HG02588 (cell line): ENCODE data around the gene MED20.
A peak's percentile ranks its signal among the peaks of the same experiment; 100 is the strongest.

Experiments
- ATAC-seq: cut with Tn5 transposase; IDR thresholded peaks from one replicate; pipeline ENCODE4 v1.9.1; 2021; ENCODE audit warnings: mild to moderate bottlenecking, moderate library complexity; ENCODE audit not compliant: unreplicated experiment

Gene MED20

DNA sequence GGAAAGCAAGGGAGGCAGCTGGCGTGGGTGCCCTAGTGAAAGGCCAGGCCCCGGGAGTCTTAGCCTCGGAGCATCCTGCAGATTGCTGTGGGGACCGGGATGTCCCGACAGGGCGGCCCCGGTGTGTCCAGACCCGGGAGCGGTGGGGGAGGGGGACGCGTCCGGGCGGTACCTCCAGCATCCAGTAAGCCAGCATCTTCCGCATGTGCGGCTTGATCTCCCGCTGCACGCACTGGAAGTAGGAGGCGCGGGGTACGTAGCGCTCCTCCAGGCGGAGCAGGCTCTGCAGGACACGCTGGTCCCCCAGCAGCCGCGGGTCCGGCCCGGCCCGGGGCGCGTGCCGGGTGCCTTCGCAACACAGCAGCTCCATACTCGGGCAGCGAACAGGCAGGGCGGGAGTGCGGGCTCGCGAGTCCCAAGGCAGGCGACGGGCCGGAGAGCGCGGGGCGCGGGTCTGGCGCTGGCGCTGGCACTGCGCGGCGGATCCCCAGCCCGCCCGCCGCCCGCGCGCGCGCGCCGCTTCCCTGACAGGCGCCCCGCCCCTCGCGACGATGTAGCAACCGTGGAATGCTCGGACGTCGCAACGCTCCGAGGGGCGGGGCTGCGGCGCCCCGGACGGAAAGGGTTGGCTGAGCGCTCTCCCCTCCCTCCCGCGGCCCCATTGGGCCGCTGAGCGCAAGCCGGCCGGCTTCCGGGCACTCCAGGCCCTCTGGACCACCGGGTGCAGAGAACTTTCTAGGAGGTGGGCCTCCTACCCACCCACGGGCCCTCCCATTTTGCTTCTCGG, 20.5 kb upstream of the MED20 start, which contains the start of gene CCND3:
Gene CCND3, minus strand, starts transcription at position 529 of the 787 bp plus-strand sequence. Its CDS starts 159 bp downstream, at position 370.
- peak; percentile 89 for ATAC-seq

DNA sequence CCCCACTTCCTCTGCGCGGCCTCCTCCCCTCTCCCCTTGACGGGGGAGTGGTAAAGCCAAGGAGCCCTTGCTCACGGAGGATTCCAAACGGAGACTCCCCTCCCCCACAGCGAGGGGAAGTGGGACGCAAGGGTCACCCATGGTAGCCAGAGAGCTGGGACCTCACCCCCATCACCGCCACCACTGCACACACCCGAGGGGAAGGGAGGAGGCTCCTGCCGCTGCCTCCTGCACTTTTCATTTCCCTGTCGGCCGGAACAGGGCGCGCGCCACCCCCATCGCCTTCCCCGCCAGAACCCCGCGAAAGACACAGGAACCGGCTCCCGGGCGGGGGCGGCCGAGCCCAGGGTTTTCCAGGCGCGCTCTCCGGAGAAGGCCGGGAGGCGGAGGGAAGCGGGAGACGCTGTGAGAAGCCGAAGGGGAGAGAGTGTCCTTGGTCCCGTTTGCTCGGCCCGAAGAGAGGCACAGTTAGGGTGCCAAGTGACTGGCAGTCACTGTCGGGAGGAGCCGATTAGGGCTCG, 19.9 kb upstream of the MED20 start:
- no peak for ATAC-seq

DNA sequence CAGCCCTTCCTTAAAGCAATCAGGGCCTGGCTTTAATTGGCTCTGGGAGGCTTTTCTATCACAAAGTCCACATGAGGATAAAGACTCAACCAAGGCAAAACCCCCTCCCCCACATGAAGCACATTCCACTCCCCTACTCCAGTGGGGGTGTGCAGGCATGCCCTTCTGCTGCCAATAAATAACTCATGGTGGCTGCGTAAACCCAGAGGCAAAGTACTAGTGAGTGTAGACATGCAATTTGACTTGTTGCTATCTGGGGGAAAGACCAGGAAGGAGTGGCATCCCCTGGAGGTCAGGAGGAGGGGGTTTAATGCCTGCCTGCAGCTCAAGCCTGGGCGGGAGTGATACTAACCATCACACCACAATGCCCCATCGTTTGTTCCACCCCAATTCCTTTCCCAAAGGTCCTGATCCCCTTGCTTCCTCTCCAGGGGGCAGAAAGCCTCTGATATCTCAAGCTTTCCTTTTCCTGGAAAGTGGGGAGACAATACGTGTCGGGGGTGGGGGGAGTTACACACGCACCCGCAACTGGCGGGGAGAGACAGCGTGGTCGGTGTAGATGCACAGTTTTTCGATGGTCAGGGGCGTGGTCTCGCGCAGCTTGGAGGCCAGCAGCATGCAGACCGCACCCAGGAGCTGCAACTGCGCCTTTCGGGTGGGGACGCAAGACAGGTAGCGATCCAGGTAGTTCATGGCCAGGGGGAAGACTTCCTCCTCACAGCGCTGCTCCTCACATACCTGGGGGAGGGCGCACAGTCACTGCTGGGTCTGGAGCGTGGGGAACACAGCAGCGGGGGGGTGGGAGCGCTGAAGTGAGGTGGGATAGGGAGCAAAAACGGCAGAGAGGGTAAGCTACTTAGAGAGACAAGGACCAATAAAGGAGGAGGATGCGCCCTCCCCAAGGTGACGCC, 19.2 kb upstream of the MED20 start:
- no peak for ATAC-seq

DNA sequence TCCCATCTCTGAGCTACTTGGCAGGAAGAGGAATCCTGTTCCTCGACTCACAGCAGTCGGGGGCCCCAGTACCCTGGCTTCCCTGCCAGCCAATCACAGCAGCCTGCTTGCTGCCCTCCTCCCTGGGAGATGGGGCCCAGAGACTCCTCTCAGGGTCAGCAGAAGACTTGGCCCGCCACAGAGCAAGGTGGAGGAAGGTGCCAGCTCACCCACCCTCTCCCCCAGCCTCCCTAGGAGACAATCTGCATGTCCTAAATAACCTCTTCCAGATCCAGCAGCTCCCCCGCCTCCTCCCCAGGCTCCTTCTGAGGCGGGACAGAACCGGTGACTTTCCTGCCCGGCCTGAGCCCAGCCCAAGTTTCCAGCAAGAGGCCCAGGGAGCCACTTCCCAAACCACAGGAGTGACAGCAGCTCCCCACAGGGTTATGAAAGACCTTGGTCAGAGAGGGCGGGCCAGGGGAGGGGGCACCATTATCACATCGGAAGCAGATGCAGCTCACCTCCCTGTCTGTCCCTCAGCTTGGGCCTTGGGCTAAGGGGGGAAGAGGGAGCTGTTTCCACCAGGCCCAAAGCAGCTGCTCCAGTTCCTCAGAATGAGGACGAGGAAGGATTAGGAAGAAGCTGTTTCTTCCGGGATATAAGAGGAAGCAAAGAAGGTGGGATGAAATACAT, 18.4 kb upstream of the MED20 start:
- no peak for ATAC-seq

DNA sequence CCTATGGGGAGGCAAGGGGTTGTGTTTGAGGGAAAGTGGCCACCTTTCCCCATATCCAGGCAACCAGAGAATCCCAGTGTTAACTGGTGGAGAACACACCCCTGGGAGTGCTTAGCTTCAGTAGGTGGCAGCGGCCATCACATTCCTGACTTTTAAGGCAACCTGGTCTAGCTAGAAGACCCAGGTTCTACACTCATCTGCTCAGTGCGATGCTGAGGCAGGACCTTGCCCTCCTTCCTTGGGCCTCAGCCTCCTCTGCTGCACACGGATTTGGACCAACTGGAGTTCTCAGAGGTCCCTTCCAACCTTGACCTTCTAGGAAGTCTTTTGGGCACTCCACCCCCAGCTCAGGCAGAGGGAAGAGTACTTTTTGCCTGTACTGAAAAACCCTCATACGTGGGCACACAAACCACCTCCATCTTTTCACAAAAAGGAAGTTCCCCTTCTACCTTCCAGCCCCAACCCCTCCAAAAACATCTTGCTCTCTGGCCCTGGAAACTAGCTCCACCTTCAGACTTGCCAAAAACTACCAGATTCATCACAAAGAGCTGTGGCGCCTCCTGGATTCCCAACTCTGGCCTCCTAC, 17.7 kb upstream of the MED20 start:
- ATAC-seq = no peak

DNA sequence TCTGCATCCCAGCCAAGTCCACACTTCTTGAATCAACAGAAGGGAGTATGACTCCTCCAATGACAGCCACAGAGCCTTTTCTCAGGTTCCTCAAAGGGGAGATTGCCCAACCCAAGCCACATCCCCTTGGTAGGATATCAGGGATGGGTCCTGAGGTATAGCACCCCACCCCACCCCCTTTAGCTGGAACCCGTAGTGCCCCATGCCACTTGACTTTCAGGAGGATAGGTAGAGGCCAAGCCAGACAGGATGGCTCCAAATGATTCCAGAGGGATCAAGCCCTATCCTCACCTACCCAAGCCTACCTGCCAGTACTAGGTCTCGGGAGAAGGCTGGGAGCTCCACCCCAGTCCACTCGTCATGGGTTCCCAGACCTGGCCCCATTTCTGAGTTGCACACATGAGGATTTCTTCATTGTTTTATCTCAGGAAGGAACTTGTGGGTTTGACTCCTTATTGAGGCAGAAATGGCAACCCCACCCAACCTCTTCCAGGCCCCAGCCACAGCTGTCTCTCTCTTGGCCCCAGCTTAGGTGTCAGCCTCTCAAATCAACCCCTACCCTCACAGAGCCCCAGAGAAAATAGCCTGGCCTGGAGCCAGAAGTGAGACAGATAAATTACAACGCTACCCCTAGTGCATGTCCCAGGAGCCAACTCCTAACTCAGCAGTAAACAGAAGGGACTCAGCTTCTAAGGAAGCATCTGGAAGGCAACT, 17.1 kb upstream of the MED20 start:
- ATAC-seq = no peak

DNA sequence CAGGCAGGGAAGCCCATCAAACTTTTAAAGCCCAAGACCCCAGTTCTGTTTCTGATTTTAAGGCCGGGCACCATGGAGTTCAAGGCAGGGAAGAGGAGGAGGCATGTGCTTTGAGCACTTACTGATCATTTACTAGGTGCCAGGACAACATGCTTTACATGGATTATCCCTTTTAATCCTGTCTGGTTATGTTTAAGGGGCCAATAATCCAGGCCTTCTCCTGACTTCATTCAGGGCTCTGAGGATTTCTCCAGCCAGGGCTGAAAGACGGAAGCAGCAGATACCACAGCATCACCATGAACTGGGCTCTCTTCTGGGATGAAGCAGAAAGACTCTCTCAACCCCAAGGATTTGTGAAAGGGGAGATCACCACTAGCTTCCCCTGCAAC, 16.5 kb upstream of the MED20 start:
- ATAC-seq = no peak

DNA sequence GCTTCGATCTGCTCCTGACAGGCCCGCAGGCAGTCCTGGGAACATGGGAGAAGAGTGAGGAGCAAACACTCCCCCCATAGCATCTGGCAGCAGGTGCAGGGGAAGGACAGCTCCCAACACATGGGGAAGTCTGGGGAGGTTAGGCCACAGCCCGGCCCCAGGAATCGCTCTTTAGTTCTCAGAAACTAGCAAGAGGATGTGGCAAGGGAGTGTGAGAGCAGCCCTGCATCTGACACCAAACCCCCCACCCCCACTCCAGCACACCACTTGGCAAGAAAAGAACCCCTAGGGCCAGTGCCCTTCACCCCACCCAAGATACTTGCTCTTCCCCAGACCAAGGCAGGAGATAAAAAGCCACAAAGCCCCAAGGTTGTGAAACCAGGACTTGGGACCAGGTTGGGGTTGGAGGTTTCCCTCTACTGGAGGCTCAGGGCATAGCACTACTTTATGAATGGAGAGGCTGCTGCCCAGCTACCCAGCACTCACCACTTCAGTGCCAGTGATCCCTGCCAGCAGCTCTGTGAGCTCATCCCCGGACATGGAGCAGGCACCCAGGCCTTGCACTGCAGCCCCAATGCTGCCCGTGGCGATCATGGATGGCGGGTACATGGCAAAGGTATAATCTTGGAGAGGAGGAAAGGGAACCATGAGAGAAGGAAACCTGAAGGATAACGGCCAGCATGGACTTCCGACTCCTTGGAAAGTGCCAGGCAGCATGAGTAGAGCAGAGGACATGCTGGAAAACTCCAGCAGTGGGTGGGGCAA, 15.3 kb upstream of the MED20 start:
- ATAC-seq = peak; percentile 41

DNA sequence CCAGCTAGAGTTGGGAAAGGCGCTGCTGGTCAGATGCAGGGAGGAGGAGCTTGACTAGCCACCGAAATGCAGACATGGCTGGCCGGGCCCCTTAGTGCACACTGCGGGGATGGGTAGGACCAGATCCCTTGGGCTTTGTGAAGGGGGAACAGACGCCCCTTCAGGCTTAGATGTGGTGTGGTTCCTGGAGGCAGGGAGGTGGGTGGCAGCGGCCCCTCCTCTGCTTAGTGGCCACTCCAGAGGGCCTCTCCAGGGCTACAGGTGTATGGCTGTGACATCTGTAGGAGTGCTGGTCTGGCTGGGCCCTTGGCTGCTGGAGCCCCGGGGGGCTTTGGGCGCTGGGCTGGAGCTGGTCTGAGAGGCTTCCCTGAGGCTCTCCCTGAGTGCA, 14.7 kb upstream of the MED20 start:
- ATAC-seq = no peak

DNA sequence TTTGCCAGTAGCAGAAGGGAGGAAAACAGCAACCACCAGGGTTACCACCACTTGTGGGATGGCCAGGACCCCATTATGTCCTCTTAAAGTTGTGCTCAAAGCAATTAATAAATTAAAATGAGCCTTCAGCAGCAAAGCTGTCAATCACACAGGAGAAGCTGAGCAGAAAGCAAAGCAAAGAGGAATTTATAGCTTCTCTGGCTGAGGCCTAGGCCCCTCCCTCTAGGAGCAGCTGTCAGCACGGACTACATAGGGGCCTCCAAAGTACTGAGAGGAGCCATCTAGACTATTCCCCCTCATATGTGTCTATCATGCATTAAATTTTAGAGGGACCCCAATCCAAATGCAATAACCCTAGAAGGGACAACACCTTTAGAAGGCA, 14.2 kb upstream of the MED20 start:
- ATAC-seq = no peak

DNA sequence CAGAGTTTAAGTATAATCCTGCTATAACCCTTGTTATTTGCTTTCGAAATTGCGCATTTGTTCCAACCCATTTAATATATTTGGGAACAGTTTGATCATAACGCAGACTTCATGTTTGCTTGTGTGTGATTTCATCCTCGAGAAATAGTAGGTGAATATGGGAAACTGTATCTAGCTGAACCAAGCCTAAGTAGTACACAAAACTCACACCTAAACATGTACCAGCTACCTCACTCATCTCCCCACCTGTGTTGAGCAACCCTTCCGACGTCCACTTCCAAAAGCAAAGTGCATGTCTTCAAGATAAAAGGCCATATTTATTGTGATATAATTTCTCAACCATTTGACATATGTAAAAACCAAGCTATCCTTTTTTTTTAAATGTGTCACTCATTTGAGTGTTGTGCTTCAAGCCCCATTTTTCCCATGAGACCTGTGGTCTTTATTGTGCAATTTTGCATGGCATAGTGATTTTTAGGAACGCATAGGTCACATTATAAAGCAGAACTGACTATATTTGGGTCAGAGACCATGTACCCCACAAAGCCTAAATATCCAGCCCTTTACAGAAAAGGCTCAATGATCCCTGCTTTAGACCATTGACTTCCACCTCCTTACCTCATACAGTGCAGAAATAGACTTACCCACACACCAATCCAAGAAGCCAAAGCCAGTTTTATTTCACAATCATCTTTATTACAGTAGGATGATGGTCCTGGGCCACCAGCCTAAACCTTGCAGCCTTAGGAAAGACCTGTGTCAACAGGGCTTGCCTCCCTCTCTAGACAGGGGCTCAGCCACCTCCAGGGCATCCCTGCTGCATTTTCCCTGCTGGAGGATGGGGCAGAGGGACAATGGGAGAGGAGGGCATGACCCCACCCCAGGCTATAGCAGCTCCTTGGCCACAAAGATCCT, 13.6 kb upstream of the MED20 start:
- no peak for ATAC-seq

DNA sequence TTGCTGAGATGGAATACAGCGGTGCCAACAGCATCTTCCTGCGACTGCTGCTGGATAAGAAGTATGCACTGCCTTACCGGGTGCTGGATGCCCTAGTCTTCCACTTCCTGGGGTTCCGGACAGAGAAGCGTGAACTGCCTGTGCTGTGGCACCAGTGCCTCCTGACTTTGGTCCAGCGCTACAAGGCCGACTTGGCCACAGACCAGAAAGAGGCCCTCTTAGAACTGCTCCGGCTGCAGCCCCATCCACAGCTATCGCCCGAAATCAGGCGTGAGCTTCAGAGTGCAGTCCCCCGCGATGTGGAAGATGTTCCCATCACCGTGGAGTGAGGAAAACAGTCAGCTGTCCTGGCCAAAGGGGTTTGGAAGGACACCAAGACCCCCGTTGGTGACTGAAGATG, 11.4 kb upstream of the MED20 start:
- no peak for ATAC-seq

DNA sequence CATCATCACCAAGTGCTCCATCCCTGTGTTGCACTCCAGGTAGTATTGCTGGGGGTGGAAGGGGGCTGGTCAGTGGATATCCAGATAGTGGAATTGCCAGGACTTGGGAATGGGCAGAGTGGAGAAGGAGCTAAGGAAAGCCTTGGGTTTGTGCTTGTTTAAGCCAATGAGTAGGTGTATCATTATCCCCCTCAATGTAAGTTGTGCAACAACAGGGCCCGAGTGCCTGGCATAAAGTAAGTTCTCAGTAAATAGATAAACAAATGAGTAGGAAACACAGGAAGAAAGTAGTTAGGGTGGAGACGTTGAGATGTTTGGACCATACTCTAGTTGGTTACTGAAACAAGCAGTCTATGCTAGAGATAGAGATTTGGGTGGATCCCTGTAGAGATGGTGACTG, 10.9 kb upstream of the MED20 start:
- ATAC-seq = no peak

DNA sequence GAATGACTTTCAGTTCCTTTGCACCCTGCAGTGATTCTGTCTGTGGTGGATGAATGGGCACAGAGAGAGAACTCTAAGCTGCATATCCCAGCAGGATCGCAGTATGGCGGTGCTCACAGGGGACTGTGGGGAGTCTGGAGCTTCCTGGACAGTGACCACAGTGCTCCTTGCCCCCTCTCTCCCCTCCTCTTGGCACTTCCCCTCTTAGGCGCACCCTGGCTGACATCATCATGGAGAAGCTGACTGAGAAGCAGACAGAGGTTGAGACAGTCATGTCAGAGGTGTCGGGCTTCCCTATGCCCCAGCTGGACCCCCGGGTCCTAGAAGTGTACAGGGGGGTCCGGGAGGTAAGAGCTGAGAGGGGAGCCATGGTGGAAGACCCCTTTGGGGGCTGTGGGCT, 9.0 kb upstream of the MED20 start:
- ATAC-seq = no peak

DNA sequence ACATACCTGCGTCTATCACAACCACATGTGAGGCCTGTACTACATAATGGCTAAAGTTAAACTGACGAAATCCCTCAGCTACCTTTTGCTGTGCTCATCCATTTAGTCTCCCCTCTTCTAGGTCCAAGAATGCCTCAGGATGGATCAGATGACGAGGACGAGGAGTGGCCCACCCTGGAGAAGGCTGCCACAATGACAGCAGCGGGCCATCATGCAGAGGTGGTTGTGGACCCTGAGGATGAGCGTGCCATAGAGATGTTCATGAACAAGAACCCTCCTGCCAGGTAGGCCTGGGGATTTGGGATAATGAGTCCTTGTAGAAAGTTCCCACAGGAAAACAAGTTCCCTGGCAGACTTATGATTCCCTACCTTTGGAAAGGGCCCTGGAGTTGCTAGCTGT, 6.3 kb upstream of the MED20 start:
- ATAC-seq = no peak

DNA sequence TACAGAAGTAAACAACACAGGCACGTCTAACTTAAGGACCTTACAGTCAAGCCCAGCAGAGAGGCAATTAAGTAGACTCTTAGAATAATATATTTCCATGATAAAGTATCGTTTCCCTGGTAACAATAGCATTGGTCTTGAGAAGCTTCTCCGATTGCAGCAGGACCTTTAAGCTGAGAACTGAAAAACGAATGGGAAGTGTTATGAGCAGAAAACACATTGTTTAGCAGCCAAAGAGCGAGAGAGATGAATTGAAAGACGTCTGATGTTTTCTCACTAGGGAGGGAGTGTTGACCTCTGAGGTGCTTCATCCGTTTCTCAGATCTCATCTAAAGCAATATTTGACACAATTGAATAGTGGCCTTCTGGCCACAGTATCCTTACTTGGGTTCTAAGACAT, 1.2 kb upstream of the MED20 start:
- ATAC-seq = no peak

DNA sequence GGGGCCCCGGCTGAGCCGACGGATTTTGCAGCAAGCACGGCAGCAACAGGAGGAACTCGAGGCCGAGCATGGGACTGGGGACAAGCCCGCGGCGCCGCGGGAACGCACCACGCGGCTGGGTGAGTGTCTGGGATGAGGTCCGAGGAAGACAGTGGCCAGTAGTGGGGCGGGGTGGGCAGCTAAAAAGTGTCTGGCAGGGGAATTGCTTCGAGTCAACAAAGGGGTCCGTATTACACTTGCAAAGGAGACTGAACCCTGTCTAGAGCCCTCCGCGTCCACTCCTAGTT, 716 bp upstream of the MED20 start:
- ATAC-seq = no peak

DNA sequence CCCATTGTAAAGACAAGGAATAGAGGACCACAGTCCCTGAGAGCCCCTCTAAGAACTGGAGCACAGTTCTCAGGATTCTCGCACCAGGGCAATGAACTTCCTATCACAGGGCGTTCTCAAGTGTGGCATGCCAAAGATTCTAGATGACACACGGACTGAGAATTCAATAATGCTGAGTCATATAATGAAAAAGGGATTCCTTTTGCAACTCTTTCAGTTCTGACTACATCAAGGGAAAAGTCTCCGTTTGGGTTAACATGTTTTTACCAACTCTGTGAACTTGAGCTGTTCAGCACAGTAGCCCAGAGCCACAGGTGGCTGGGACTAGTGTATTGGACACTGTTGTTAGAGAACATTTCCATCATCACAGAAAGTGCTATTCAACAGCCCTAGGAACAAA, 3.4 kb downstream of the MED20 start:
- ATAC-seq = no peak
